Adrenal gland (tissue), 12 donors: ENCODE data around the gene LMF1. TPM values are rescaled to one million over a fixed set of nuclear protein-coding genes. Genes with fewer than 3 reads are reported as not detected.

ENCODE experiments used
- DNase-seq, 7 donors: peaks; one replicate each; pipeline ENCODE4 v3.0.0-alpha.2; 2019 to 2020
- H3K27ac ChIP-seq, 5 donors: fragments of 200-600 bp; sonication (generic) in 4 of 5; 1 replicate in 3 of 5; 2 replicates in 2 of 5; pipeline versions ENCODE4 v1.5.1 to v1.8.0; 2016 to 2020; ENCODE audit warnings: mild to moderate bottlenecking in 1 of 5
- H3K27me3 ChIP-seq: fragments of 200-600 bp; 2 replicates; pipeline ENCODE4 v1.8.0; 2021
- H3K36me3 ChIP-seq, 2 donors: fragments of 200-600 bp; replicated peaks in 1 of 2; 1 replicate in 1 of 2; 2 replicates in 1 of 2; pipeline versions ENCODE4 v1.5.1 to v1.8.0; 2018 to 2022
- H3K4me1 ChIP-seq, 2 donors: fragments of 200-600 bp; replicated peaks in 1 of 2; 1 replicate in 1 of 2; 2 replicates in 1 of 2; pipeline versions ENCODE4 v1.5.1 to v1.8.0; 2018 to 2021
- H3K4me3 ChIP-seq, 4 donors: fragments of 200-600 bp; sonication (generic) in 3 of 4; one replicate each; pipeline ENCODE4 v1.5.1; 2016 to 2018
- H3K9me3 ChIP-seq, 3 donors: fragments of 200-600 bp; sonication (generic) in 1 of 3; replicated peaks in 1 of 3; 1 replicate in 2 of 3; 2 replicates in 1 of 3; pipeline versions ENCODE4 v1.5.1 to v1.8.0; 2016 to 2021
- CTCF ChIP-seq, 6 experiments: fragments of 450-650 bp in 4 of 6; fragments of 200-600 bp in 2 of 6; sonication (generic) in 1 of 6; IDR thresholded peaks; 1 replicate in 5 of 6; 2 replicates in 1 of 6; pipeline versions ENCODE4 v1.5.1 to v1.8.0; 2016 to 2021; ENCODE audit warnings: antibody characterized with exemption in 6 of 6, mild to moderate bottlenecking in 2 of 6, moderate library complexity in 1 of 6
- POLR2A ChIP-seq, 2 donors: fragments of 450-650 bp; IDR thresholded peaks; one replicate each; pipeline ENCODE4 v1.6.1; 2017; ENCODE audit warnings: antibody characterized with exemption in 2 of 2, mild to moderate bottlenecking in 2 of 2, moderate library complexity in 1 of 2
- WGBS, 4 donors: extraction: QIAGEN DNeasy Blood & Tissue Kit in 2 of 4; methylation state at CpG; one replicate each; pipeline versions ENCODE4 v1.1.5 to v1.1.7; 2013 to 2017; 5-methylcytosine and 5-hydroxymethylcytosine counted together
- intact Hi-C, 2 donors: fragments of 100-400 bp; cut with DNase I; formaldehyde crosslinking; loops; one replicate each; pipeline versions ENCODE4 v1.14.1 to v1.15.0; 2022 to 2023
- polyA plus RNA-seq, 3 donors: library from polyadenylated mRNA; stranded (reverse); fragments of 200-250 nt in 2 of 3; fragments of 350-450 nt in 1 of 3; fragmentation: Illumina TruSeq in 1 of 3; extraction: RNeasy Lipid Tissue Mini Kit (QIAGEN cat#74804) in 1 of 3; gene quantifications; one replicate each; pipeline ENCODE4 v1.2.3, GENCODE V29; 2013 to 2014
- total RNA-seq, 9 donors: library from RNA; depleted of rRNA in 4 of 9; stranded (reverse); fragments of >200 nt in 4 of 9; fragments of 120-200 nt in 1 of 9; fragmentation: NEBNext Ultra II Directional in 1 of 9; extraction: Animal tissue kit (Norgen Biotek cat#: 25700) in 1 of 9; gene quantifications; one replicate each; pipeline versions ENCODE4 v1.1.0 to v1.2.4, GENCODE V29; 2013 to 2023
- donor health status: healthy with polysubstance abuse.
- donor health status: Bipolar disorder and iron deficiency.
- donor health status: DM: yes; HTN: yes; CAD: no.
- donor health status: DM: no; HTN: no; CAD: no.
- donor health status: DM: no; HTN: no; CAD: no.
- donor health status: DM: yes; HTN: yes; CAD: no.

Gene LMF1
- total and polyA plus RNA-seq, 12 donors: 10.5 to 101 (median 36.3) TPM

GRCh38 chr16:993731-994130 is 22.9 kb upstream of the LMF1 start:
- Histone ChIP-seq H3K27me3 (peaks cover 5% of the 10 kb centered on the region), H3K36me3 (no peaks in the 10 kb centered on the region), H3K4me3 (no peak overlapping the region), H3K4me1 (no peaks in the 10 kb centered on the region), H3K9me3 (peaks cover 0 to 10% (median 0%) of the 10 kb centered on the region in 3 donors), H3K27ac (no peak overlapping the region)
- no peak for DNase-seq
- WGBS, 4 donors: 72 to 84% (median 79%) methylated on average over 3 of the region's 3 CpGs
- intact Hi-C loops: no loop called here
- TF ChIP-seq CTCF (IDR thresholded peaks at IDR 0.05): no peak
- TF ChIP-seq POLR2A (IDR thresholded peaks at IDR 0.05): no peak

GRCh38 chr16:991773-992172 is 21.0 kb upstream of the LMF1 start:
- 51 to 63% (median 61%) methylated on average over 6 to 9 of the region's 9 CpGs; no CpG with 5 or more reads in 1 of the 4 donors for WGBS, 4 donors
- H3K4me3 ChIP-seq: no peak overlapping the region
- H3K27ac ChIP-seq: no peak overlapping the region
- intact Hi-C loops: no loop called here
- peaks cover 0 to 10% (median 0%) of the 10 kb centered on the region in 3 donors for H3K9me3 ChIP-seq
- TF ChIP-seq CTCF (IDR thresholded peaks at IDR 0.05) (no peak), POLR2A (IDR thresholded peaks at IDR 0.05) (no peak)
- DNase-seq: no peak
- no peaks in the 10 kb centered on the region for H3K36me3 ChIP-seq
- no peaks in the 10 kb centered on the region for H3K27me3 ChIP-seq
- no peaks in the 10 kb centered on the region for H3K4me1 ChIP-seq

- WGBS, 4 donors: 72 to 80% (median 77%) methylated on average over 10 of the region's 11 CpGs
- intact Hi-C loops: no loop called here
- TF ChIP-seq CTCF (IDR thresholded peaks at IDR 0.05): no peak
- no peak for TF ChIP-seq POLR2A (IDR thresholded peaks at IDR 0.05)
These were observed 20.6 kb upstream of the LMF1 start for GRCh38 chr16:991345-991744.

GRCh38 chr16:990516-991291 is 19.9 kb upstream of the LMF1 start:
- Histone ChIP-seq H3K27ac (no peak overlapping the region), H3K36me3 (no peaks in the 10 kb centered on the region), H3K9me3 (peaks cover 0 to 10% (median 0%) of the 10 kb centered on the region in 3 donors), H3K27me3 (no peaks in the 10 kb centered on the region), H3K4me1 (no peaks in the 10 kb centered on the region), H3K4me3 (no peak overlapping the region)
- no peak for DNase-seq
- 85 to 92% (median 88%) methylated on average over 23 to 41 of the region's 41 CpGs for WGBS, 4 donors
- TF ChIP-seq CTCF (IDR thresholded peaks at IDR 0.05) (no peak), POLR2A (IDR thresholded peaks at IDR 0.05) (no peak)
- intact Hi-C loops: no loop called here

More at GRCh38 chr16:991345-991744, 20.6 kb upstream of the LMF1 start:
- peaks cover 0 to 10% (median 0%) of the 10 kb centered on the region in 3 donors for H3K9me3 ChIP-seq
- H3K27ac ChIP-seq: no peak overlapping the region
- no peaks in the 10 kb centered on the region for H3K27me3 ChIP-seq
- no peaks in the 10 kb centered on the region for H3K4me1 ChIP-seq
- H3K36me3 ChIP-seq: no peaks in the 10 kb centered on the region
- no peak for DNase-seq
- no peak overlapping the region for H3K4me3 ChIP-seq
